ENCODE results near the gene CSN2. TPM values are rescaled to one million over a fixed set of nuclear protein-coding genes. Genes with fewer than 3 reads are reported as not detected.

CSN2 gene
- polyA plus RNA-seq = not detected in 3 replicates
- polyA plus RNA-seq (2011; ENCODE audit: low read depth) = not detected
- polyA plus RNA-seq (2011; cell fraction: cytosol; rRNA removed) = not detected in 2 replicates
- not detected in 2 replicates for polyA plus RNA-seq (2011; cell fraction: nucleus; rRNA removed)
- polyA plus RNA-seq (2012; ENCODE audit: low replicate concordance) = not detected in 2 replicates
- not detected in 3 replicates for polyA minus RNA-seq
- polyA minus RNA-seq (2011; cell fraction: cytosol; rRNA and poly(A)+ RNA removed) = not detected
- not detected in 2 replicates for polyA minus RNA-seq (2011; cell fraction: nucleus; rRNA and poly(A)+ RNA removed)

GRCh38 chr4:69965628-69966027 lies at the start of gene CSN2:
TSS of gene CSN2 (minus strand) at chr4:69965728. CDS start at chr4:69960995, 4,733 bp downstream.
- Histone ChIP-seq H3K79me2 (ENCODE audit: control insufficient read depth, insufficient read depth, low read length) (no peaks in the 10 kb centered on the region), H3K4me1 (ENCODE audit: control insufficient read depth, extremely low read depth, insufficient read depth, low read length) (no peaks in the 10 kb centered on the region), H3K9ac (ENCODE audit: control insufficient read depth, extremely low read depth, insufficient read depth, low read length) (no peak within 1 kb of the TSS), H3K9me1 (ENCODE audit: control insufficient read depth, extremely low read depth, insufficient read depth, low read length) (no peaks in the 10 kb centered on the region), H4K20me1 (ENCODE audit: control insufficient read depth, extremely low read depth, insufficient read depth, low read length) (no peaks in the 10 kb centered on the region), H3K27ac (ENCODE audit: control insufficient read depth, insufficient read depth, low read length) (no peak within 1 kb of the TSS), H3K4me3 (ENCODE audit: control insufficient read depth in 2 of 3, extremely low read depth in 1 of 3, insufficient read depth in 2 of 3, low read depth in 1 of 3, low read length in 3 of 3) (no peak within 1 kb of the TSS), H3K27me3 (ENCODE audit: control insufficient read depth, extremely low read depth, insufficient read depth, low read length) (no peaks in the 10 kb centered on the region), H2AFZ (ENCODE audit: control insufficient read depth, low read length) (no peak within 1 kb of the TSS), H3K9me3 (ENCODE audit: control insufficient read depth, low read depth, low read length) (no peaks in the 10 kb centered on the region), H3K36me3 (ENCODE audit: control insufficient read depth in 2 of 2, extremely low read depth in 1 of 2, insufficient read depth in 2 of 2, low read length in 2 of 2) (no peaks in the 10 kb centered on the region), H3K4me2 (ENCODE audit: control insufficient read depth, extremely low read depth, insufficient read depth, low read depth, low read length) (no peak within 1 kb of the TSS)
- TF ChIP-seq CTCF (optimal IDR thresholded peaks at IDR 0.05 in 1 of 3, IDR thresholded peaks at IDR 0.05 in 1 of 3, conservative IDR thresholded peaks at IDR 0.05 in 1 of 3; ENCODE audit: extremely low read depth in 1 of 3, insufficient read depth in 2 of 3, low read length in 3 of 3) (no peak), EZH2 (IDR thresholded peaks at IDR 0.05; ENCODE audit: low read length) (no peak)
- dilution Hi-C loops (cut with MboI; ENCODE audit: extremely low pct_ligation_motif_present, low sequenced_read_pairs) = no loop called here
- no peak for DNase-seq (ENCODE audit: low read depth, low spot score)
- no peak for FAIRE-seq

GRCh38 chr4:70008771-70009170 lies 43.2 kb upstream of the CSN2 start:
- Histone ChIP-seq H4K20me1 (ENCODE audit: control insufficient read depth, extremely low read depth, insufficient read depth, low read length) (no peaks in the 10 kb centered on the region), H3K79me2 (ENCODE audit: control insufficient read depth, insufficient read depth, low read length) (no peaks in the 10 kb centered on the region), H3K36me3 (ENCODE audit: control insufficient read depth in 2 of 2, extremely low read depth in 1 of 2, insufficient read depth in 2 of 2, low read length in 2 of 2) (no peaks in the 10 kb centered on the region), H3K4me3 (ENCODE audit: control insufficient read depth in 2 of 3, extremely low read depth in 1 of 3, insufficient read depth in 2 of 3, low read depth in 1 of 3, low read length in 3 of 3) (no peak overlapping the region), H3K27ac (ENCODE audit: control insufficient read depth, insufficient read depth, low read length) (no peak overlapping the region), H3K9me3 (ENCODE audit: control insufficient read depth, low read depth, low read length) (no peaks in the 10 kb centered on the region), H3K4me2 (ENCODE audit: control insufficient read depth, extremely low read depth, insufficient read depth, low read depth, low read length) (no peak overlapping the region), H2AFZ (ENCODE audit: control insufficient read depth, low read length) (no peak overlapping the region), H3K27me3 (ENCODE audit: control insufficient read depth, extremely low read depth, insufficient read depth, low read length) (no peaks in the 10 kb centered on the region), H3K9me1 (ENCODE audit: control insufficient read depth, extremely low read depth, insufficient read depth, low read length) (no peaks in the 10 kb centered on the region), H3K9ac (ENCODE audit: control insufficient read depth, extremely low read depth, insufficient read depth, low read length) (no peak overlapping the region), H3K4me1 (ENCODE audit: control insufficient read depth, extremely low read depth, insufficient read depth, low read length) (no peaks in the 10 kb centered on the region)
- dilution Hi-C loops (cut with MboI; ENCODE audit: extremely low pct_ligation_motif_present, low sequenced_read_pairs) = no loop called here
- DNase-seq (ENCODE audit: low read depth, low spot score) (no peak), FAIRE-seq (no peak)
- TF ChIP-seq EZH2 (IDR thresholded peaks at IDR 0.05; ENCODE audit: low read length) (no peak), CTCF (optimal IDR thresholded peaks at IDR 0.05 in 1 of 3, IDR thresholded peaks at IDR 0.05 in 1 of 3, conservative IDR thresholded peaks at IDR 0.05 in 1 of 3; ENCODE audit: extremely low read depth in 1 of 3, insufficient read depth in 2 of 3, low read length in 3 of 3) (no peak)

Measured in keratinocyte (primary cell).